GM12874 (cell line): ENCODE results near the gene RABL6.

ENCODE experiments used
- CTCF ChIP-seq: IDR thresholded peaks from 2 replicates; pipeline ENCODE4 v1.5.1; 2011; ENCODE audit warnings: low read depth, mild to moderate bottlenecking, control low read depth, low read length, moderate library complexity; ENCODE audit not compliant: insufficient read depth

RABL6 gene

GRCh38 chr9:136882109-136882946 is 74.6 kb downstream of the RABL6 start:
- TF ChIP-seq CTCF, result no peak

DNA sequence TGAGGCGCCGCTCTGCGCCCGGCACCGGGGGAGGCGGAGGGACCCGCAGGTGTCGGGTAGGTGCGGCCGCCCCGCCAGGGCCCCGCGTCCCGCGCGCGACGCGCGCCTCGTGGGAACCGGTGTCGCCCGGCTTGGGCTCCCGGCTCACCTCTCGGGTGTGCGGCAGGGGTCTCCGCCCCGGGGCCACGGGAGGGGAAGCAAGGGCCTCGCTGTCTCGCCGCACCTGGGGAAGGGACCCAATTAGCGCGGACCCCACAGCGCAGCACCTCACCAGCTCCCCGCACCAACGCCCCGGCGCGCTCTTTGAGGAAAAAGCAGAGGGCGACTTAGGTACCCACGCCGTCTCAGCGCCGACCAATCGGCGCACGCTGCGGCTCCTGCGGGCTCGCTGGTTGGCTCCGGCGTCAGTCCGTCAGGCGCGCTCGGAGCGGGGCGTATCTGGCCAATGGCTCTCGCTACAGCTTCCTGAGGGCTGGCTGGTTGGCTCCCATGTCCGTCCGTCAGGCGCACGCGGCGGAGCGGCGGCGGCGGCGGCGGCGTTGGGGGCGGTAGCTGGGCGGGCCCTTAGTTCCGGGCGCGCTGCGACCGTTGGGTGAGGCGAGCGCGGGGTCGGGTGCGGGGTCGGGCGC is 78.3 kb downstream of the RABL6 start, which contains the start of gene TRAF2:
Gene TRAF2 (plus strand): TSS at position 567 of the 629 bp plus-strand sequence. CDS start 12,225 bp downstream, outside the sequence.
- TF ChIP-seq CTCF, result no peak

DNA sequence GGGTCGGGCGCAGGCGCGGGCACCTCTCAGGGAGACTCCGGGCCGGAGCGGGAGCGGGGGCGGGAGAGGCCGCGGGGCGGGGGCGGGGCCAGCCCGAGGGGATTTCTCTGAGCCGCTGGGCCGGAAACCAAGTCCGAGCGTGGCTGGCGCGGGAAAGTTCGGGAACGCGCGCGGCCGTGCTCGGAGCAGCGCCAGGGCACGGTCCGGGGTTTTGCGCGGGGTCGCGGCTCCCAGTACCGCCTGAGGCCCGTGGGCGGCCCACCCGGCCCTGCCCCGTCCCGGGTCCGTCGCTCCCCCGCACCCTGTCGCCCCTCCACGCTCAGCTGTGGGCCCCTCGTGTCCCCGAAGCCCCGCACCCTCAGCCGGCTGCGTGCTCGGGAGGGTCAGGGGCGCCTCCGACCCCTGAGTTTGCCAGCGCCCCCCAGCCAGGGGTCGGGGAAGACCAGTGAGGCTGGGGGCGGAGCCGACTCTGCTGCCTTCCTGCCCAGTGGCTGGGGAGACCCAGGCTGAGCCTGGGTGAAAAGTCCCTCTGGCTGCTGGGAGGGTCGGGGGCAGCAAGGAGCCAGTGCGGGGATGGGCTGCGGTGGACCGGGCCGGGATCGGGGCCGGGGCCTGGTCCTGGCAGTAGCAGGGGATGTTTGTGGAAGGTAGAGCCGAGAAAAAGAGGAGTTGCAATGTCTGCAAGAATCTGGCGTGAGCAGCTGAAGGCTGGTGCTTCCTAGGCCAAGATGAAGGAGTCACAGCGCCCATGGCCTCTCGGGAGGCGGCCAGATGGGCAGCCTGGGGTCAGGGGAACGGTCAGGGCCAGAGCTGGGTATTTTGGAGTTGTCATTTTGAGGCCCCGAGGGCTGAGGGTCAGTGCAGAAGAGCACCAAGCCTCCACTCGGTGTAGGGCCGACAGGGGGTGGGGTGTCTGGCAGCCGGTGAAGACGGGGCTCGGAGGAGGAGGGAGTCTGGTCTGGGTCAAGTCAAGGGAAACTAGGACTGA is 79.2 kb downstream of the RABL6 start:
- TF ChIP-seq CTCF, result no peak

DNA sequence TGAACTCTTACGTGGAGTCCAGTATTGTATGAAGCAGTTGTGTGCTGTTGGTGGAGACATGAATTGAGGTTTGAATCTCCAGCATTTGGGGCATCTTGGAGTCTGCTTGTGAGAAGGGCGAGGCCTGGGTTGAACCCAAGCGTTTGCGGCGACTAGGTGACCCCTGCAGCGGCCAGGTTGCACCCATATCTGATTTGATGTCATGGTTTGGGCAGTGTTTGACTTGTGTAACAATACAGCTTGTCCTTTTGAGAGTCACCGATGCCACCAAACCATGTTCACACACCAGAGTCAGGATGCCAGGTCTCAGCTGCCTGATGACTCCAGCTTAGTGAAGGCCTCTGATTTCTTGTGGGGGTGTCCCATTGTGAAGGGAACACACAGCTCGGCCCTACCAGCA is 80.7 kb downstream of the RABL6 start:
- no peak for TF ChIP-seq CTCF

DNA sequence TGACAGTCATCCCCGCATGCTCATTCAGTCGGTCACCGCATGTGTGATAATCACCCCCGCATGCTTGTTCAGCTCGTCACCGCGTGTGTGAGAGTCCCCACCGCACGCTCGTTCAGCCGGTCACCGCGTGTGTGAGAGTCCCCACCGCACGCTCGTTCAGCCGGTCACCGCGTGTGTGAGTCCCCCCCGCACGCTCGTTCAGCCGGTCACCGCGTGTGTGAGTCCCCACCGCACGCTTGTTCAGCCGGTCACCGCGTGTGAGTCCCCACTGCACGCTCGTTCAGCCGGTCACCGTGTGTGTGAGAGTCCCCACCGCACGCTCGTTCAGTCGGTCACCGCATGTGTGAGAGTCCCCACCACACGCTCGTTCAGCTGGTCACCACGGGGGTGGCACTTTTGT is 82.1 kb downstream of the RABL6 start:
- no peak for TF ChIP-seq CTCF

DNA sequence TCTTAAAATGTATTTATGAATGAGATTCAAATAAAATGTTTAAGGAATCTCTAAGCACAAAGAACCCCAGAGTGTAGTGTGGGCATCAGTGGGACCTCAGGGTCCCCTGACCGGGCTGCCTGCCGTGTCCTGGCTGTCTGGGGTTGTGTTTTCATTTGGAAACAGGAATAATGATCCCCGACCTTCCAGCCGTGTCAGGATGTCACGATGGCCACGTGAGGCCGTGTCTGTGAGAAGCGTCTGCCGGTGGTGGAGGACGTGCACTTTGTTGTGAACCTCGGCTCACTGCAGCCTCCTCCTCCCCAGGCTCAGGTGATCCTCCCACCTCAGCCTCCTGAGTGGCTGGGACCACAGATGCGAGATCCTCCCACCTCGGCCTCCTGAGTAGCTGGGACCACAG is 82.9 kb downstream of the RABL6 start:
- no peak for TF ChIP-seq CTCF
